Fibroblast of mammary gland (primary cell): ENCODE results near the gene PTPRO.

ENCODE experiments used
- DNase-seq: peaks from one replicate; pipeline ENCODE4 v3.0.0-alpha.2; 2010; ENCODE audit warnings: low read depth
- H3K4me3 ChIP-seq: 2 replicates; pipeline ENCODE4 v1.5.1; 2011; ENCODE audit warnings: low read depth, mild to moderate bottlenecking, low read length, moderate library complexity; ENCODE audit not compliant: control insufficient read depth
- TF ChIP-seq, protein P1 (sequence below): conservative IDR thresholded peaks from 2 replicates; pipeline ENCODE4 v1.5.1; 2011; ENCODE audit warnings: low read depth, low read length, inconsistent platforms; ENCODE audit not compliant: control insufficient read depth, insufficient read depth

PTPRO gene

DNA sequence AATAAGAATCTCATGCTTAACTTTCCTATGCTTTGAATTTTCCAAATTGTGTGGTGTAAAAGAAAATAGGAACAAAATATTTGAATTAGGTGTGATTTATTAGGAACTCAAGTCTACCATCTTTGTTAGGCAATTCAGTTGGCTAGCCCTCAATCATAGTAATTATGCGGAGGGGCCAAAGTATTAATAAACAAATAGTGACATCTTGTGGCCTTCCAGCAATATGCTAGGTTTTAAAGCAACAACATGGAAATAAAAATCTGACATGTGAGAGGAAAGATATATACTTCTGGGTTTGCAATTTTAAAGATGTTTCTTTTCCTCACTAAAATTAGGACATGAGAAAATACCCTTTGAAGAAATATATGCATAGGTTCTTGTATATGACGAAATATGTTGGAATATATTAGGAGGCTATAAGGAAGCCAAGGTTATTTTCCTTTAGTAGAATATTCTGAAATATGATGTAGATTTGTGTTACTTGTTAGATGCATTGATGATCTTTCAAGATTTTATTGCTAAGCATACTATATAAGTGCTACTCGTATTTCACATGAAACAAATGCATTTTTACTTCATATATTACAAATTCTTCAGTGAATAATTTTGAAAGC is 200.4 kb downstream of the PTPRO start:
- no peak overlapping the region for H3K4me3 ChIP-seq
- TF ChIP-seq, protein P1, sequence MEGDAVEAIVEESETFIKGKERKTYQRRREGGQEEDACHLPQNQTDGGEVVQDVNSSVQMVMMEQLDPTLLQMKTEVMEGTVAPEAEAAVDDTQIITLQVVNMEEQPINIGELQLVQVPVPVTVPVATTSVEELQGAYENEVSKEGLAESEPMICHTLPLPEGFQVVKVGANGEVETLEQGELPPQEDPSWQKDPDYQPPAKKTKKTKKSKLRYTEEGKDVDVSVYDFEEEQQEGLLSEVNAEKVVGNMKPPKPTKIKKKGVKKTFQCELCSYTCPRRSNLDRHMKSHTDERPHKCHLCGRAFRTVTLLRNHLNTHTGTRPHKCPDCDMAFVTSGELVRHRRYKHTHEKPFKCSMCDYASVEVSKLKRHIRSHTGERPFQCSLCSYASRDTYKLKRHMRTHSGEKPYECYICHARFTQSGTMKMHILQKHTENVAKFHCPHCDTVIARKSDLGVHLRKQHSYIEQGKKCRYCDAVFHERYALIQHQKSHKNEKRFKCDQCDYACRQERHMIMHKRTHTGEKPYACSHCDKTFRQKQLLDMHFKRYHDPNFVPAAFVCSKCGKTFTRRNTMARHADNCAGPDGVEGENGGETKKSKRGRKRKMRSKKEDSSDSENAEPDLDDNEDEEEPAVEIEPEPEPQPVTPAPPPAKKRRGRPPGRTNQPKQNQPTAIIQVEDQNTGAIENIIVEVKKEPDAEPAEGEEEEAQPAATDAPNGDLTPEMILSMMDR: peak; percentile 69
- peak; percentile 75 for DNase-seq

DNA sequence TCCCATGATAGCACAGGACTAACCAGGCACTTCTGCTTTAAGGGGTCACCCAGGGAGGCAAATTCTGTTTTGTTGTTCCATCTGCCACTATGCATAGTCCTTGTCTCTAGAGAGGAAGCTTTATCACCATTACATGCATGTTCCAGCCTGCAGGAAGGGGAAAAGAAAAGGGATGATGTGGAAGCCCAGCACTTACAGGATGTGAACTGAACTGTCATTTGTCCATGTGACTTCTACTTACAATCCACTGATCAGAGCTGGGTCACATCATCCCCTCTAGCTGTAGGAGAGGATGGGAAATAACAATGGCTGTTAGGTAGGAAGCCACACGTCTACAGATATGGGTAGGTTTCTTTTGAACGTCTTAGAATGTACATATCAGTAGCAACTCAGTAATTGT is 203.1 kb downstream of the PTPRO start:
- no peak for DNase-seq
- H3K4me3 ChIP-seq: no peak overlapping the region
- TF ChIP-seq, protein P1: no peak

DNA sequence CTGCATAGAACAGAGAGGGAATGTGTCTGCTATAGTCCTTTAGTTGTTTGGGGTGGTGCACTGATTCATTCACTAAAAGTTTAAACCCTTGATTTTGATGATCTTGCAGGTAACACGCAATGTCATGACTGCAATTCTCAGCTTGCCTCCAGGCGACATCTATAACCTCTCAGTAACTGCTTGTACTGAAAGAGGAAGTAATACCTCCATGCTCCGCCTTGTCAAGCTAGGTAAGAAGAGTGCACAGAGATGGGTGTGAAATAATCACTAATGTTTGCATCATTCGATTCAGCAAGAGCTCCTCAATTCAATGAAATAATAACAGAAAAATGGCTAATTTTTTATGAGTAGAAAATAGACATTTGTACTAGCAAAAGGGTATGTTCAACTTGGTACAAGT is 203.7 kb downstream of the PTPRO start:
- TF ChIP-seq, protein P1: no peak
- no peak overlapping the region for H3K4me3 ChIP-seq
- no peak for DNase-seq

DNA sequence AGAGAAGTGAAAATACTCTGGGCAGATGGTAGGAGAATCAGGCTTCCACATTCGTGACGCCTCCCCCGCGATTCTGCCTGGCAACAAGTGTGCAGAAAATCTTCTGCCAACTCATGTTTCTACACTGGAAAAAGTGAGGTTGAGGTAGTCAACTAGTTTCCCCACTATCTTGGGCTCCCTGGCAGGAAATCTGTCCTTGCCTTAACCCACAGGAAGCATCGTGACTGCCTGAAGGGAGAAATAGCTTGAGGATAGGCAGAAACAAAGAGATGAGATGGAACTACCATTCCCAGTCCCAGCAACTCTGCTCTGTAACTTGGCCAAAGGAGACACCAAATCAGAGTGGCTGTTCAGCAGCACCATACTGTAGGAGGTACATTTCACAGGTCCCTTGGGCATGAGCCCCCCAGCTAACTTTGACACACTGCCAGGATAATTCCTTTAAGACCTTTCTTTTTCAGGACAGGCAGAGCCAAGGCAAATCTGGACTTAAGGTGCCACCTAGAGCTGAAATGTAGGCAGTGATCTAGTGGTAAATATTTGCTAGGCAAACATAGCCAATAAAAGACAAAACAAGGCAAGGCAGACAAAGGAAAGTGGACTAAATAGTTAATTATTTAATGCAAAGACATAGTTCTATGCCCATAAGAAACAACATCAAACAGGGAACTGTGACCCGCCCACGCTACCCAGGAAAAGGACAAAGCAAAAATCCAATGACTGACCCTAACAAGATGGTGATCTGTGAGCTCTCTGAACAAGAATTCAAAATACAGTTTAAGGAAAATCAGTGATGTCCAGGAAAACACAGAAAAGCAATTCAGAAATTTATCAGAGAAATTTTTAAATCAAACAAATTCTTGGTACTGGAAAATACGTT is 205.1 kb downstream of the PTPRO start:
- DNase-seq: peak; percentile 56
- TF ChIP-seq, protein P1: peak; percentile 45
- no peak overlapping the region for H3K4me3 ChIP-seq

DNA sequence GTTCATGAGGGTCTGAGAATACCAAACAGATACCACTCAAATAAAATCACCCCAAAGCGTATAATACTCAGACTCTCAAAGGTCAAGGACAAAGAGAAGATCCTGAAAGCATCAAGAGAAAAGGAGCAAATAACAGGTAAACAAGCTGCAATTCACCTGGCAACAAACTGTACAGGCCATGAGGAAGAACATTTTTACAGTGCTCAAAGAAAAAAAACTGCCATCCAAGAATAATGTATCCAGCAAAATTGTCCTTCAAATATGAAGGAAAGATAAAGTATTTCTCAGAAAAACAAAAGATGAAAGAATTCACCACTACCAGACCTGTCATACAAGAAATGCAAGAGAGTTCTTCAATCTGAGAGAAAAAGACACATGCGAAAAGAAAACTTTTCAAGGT is 206.4 kb downstream of the PTPRO start:
- TF ChIP-seq, protein P1: no peak
- no peak overlapping the region for H3K4me3 ChIP-seq
- no peak for DNase-seq

DNA sequence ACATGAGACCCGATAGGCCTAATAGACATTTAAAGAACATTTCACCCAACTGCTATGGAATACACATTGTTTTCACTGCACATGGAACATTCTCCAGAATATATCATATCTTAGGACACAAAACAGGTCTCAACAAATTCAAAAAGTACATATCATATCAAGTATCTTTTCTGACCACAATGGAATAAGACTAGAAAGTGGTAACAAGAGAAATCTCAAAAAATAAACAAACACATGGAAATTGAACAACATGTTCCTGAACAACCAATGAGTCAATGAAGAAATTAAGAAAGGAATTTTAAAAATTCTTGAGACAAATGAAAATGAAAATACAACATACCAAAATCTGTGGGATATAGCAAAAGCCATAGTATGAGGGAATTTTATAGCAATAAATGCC is 208.1 kb downstream of the PTPRO start:
- DNase-seq: peak; percentile 55
- H3K4me3 ChIP-seq: no peak overlapping the region
- TF ChIP-seq, protein P1: no peak
